ENCODE measurements around the gene RBX1. TPM values are rescaled to one million over a fixed set of nuclear protein-coding genes. Genes with fewer than 3 reads are reported as not detected.
A peak's percentile ranks its signal among the peaks of the same experiment; 100 is the strongest.

RBX1 gene
- 56.9 TPM for total RNA-seq (2013)
- polyA plus RNA-seq (100 to 1,000 TPM in 2 of 3 donors, 10 to 100 TPM in 1; 42.7 to 247 (median 224) TPM), polyA minus RNA-seq (23.8 and 24.9 TPM in 2 replicates), total RNA-seq (16.6 to 34.8 (median 29.2) reads per million in 11 experiments)

DNA sequence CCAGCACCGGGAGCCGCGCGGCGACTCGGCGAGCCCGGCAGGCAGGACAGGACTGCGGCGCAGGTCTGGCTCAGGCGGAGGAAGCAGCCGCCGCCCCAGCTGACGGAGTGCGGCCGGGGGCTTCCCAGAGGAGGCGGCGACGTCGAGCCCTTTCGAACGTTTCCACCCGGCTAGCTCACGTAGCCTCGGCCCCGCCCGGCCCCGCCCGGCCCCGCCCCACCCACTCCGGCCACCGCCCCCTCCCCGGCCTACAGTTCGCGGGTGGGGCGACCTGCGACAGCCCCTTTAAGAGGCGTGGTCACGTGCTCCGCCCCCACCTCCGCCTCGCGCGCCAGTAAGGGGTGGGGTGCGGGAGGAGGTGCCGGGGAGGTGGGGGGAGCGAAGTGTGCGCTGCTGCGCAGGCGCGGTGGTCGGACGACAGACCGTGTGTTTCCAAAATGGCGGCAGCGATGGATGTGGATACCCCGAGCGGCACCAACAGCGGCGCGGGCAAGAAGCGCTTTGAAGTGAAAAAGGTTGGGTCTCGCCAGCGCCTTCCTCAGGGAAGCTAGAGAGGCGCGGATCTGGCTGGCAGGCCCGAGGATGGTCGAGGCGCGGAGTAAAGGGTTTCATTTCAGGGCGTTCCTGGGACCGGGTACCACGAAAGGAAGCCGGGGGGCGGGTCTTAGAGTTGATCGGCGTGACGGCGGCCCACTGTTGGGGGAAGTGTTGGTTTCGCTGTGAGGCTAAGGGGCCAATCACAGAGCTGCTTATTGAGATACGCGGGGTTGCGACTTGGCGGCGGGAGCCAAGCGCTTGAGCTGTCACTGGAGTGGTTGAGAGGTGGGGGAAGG lies at the start of gene RBX1:
TSS of gene RBX1 (plus strand) at position 417 of the 833 bp plus-strand sequence. CDS start at position 438, 21 bp downstream.
- peaks cover 22 to 34% of the 10 kb centered on the region in 2 donors for H3K36me3 ChIP-seq (replicated peaks in 1 of 2; ENCODE audit: control insufficient read depth in 1 of 2, insufficient read depth in 2 of 2, low read length in 2 of 2)
- Mint-ChIP-seq H3K4me1 (peaks cover 22% of the 10 kb centered on the region), H3K27me3 (ENCODE audit: low read depth in 3 of 3) (peaks cover 0 to 2% (median 0%) of the 10 kb centered on the region in 3 donors), H3K36me3 (peaks cover 27 to 33% of the 10 kb centered on the region in 2 donors), H3K27ac (peak within 1 kb of the TSS; percentile 98 to 100 (median 100)), H3K4me3 (peak within 1 kb of the TSS; percentile 98 to 100), H3K9me3 (no peaks in the 10 kb centered on the region)
- WGBS (ENCODE audit: insufficient coverage), result under 1% methylated on average over 66 of the region's 86 CpGs
- no peaks in the 10 kb centered on the region for H3K27me3 ChIP-seq (ENCODE audit: control insufficient read depth in 2 of 2, insufficient read depth in 2 of 2, low read length in 2 of 2)
- intact Hi-C loops (cut with micrococcal nuclease), result loop anchor here (1.0 to 10.0 kb wide), 3 partner anchors 70 to 254 kb away; partner anchors contain the start of gene L3MBTL2 (in 1 of the 2)
- H3K4me3 ChIP-seq (replicated peaks in 1 of 3; ENCODE audit: low read depth in 2 of 3, low read length in 3 of 3), result peak within 1 kb of the TSS; percentile 75 to 95 (median 89)
- H4K20me1 ChIP-seq (ENCODE audit: insufficient read depth, low read length), result no peaks in the 10 kb centered on the region
- peak; percentile 96 to 99 (median 99) for DNase-seq
- H3K9me3 ChIP-seq (replicated peaks in 1 of 2; ENCODE audit: control insufficient read depth in 1 of 2, insufficient read depth in 1 of 2, low read length in 2 of 2), result no peaks in the 10 kb centered on the region
- H3K4me1 ChIP-seq (ENCODE audit: control insufficient read depth in 1 of 2, insufficient read depth in 2 of 2, low read length in 2 of 2), result peaks cover 14 to 22% of the 10 kb centered on the region in 2 donors
- H3K4me2 ChIP-seq (replicated peaks; ENCODE audit: extremely low read depth, low read length, poor library complexity, severe bottlenecking), result peak within 1 kb of the TSS; percentile 84
- peak within 1 kb of the TSS; percentile 97 to 99 for H3K27ac ChIP-seq (ENCODE audit: low read depth in 1 of 2, low read length in 2 of 2)
- peaks cover 53% of the 10 kb centered on the region for H3K79me2 ChIP-seq (ENCODE audit: insufficient read depth, low read length)
- peak within 1 kb of the TSS; percentile 97 for H3K9ac ChIP-seq (ENCODE audit: insufficient read depth, low read length, poor library complexity, severe bottlenecking)
- peak within 1 kb of the TSS; percentile 66 for H2AFZ ChIP-seq (ENCODE audit: insufficient read depth, low read depth, low read length, poor library complexity, severe bottlenecking)
- TF ChIP-seq, protein P1, sequence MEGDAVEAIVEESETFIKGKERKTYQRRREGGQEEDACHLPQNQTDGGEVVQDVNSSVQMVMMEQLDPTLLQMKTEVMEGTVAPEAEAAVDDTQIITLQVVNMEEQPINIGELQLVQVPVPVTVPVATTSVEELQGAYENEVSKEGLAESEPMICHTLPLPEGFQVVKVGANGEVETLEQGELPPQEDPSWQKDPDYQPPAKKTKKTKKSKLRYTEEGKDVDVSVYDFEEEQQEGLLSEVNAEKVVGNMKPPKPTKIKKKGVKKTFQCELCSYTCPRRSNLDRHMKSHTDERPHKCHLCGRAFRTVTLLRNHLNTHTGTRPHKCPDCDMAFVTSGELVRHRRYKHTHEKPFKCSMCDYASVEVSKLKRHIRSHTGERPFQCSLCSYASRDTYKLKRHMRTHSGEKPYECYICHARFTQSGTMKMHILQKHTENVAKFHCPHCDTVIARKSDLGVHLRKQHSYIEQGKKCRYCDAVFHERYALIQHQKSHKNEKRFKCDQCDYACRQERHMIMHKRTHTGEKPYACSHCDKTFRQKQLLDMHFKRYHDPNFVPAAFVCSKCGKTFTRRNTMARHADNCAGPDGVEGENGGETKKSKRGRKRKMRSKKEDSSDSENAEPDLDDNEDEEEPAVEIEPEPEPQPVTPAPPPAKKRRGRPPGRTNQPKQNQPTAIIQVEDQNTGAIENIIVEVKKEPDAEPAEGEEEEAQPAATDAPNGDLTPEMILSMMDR (IDR thresholded peaks at IDR 0.05), result no peak

- Mint-ChIP-seq H3K4me1 (peaks cover 1% of the 10 kb centered on the region), H3K4me3 (no peak overlapping the region)
Measured at GRCh38 chr22:40904101-40904500, 47.1 kb upstream of the RBX1 start.

More at GRCh38 chr22:40904101-40904500, 47.1 kb upstream of the RBX1 start:
- no peak for DNase-seq
- TF ChIP-seq, protein P1 (IDR thresholded peaks at IDR 0.05), result no peak
- no peak overlapping the region for H3K27ac Mint-ChIP-seq
- H3K4me2 ChIP-seq (replicated peaks; ENCODE audit: extremely low read depth, low read length, poor library complexity, severe bottlenecking), result no peak overlapping the region
- H3K79me2 ChIP-seq (ENCODE audit: insufficient read depth, low read length), result no peaks in the 10 kb centered on the region
- H3K9me3 Mint-ChIP-seq, result peaks cover 0 to 1% (median 0%) of the 10 kb centered on the region in 7 donors
- peaks cover 5 to 14% of the 10 kb centered on the region in 2 donors for H3K36me3 Mint-ChIP-seq
- no peaks in the 10 kb centered on the region for H3K4me1 ChIP-seq (ENCODE audit: control insufficient read depth in 1 of 2, insufficient read depth in 2 of 2, low read length in 2 of 2)
- H4K20me1 ChIP-seq (ENCODE audit: insufficient read depth, low read length), result no peaks in the 10 kb centered on the region
- H3K4me3 ChIP-seq (replicated peaks in 1 of 3; ENCODE audit: low read depth in 2 of 3, low read length in 3 of 3), result no peak overlapping the region
- peaks cover 4 to 12% of the 10 kb centered on the region in 2 donors for H3K36me3 ChIP-seq (replicated peaks in 1 of 2; ENCODE audit: control insufficient read depth in 1 of 2, insufficient read depth in 2 of 2, low read length in 2 of 2)
- no peaks in the 10 kb centered on the region for H3K27me3 ChIP-seq (ENCODE audit: control insufficient read depth in 2 of 2, insufficient read depth in 2 of 2, low read length in 2 of 2)
- H3K27me3 Mint-ChIP-seq (ENCODE audit: low read depth in 3 of 3), result peaks cover 0 to 2% (median 0%) of the 10 kb centered on the region in 3 donors
- 100% methylated on average over 1 of the region's 1 CpG for WGBS (ENCODE audit: insufficient coverage)
- H3K27ac ChIP-seq (ENCODE audit: low read depth in 1 of 2, low read length in 2 of 2), result no peak overlapping the region
- H2AFZ ChIP-seq (ENCODE audit: insufficient read depth, low read depth, low read length, poor library complexity, severe bottlenecking), result no peak overlapping the region
- no peak overlapping the region for H3K9ac ChIP-seq (ENCODE audit: insufficient read depth, low read length, poor library complexity, severe bottlenecking)
- no peaks in the 10 kb centered on the region for H3K9me3 ChIP-seq (replicated peaks in 1 of 2; ENCODE audit: control insufficient read depth in 1 of 2, insufficient read depth in 1 of 2, low read length in 2 of 2)
- intact Hi-C loops (cut with micrococcal nuclease), result no loop called here
